Thyroid gland (tissue), 4 donors: ENCODE results near the gene LARGE1.

Experiments
- POLR2A ChIP-seq, 2 donors: fragments of 450-650 bp; IDR thresholded peaks; one replicate each; pipeline ENCODE4 v1.6.1; 2017; ENCODE audit warnings: antibody characterized with exemption in 2 of 2, mild to moderate bottlenecking in 2 of 2, moderate library complexity in 1 of 2
- TF ChIP-seq, protein P1 (sequence below), 6 experiments: fragments of 200-600 bp in 3 of 6; fragments of 450-650 bp in 3 of 6; sonication (generic) in 3 of 6; IDR thresholded peaks; one replicate each; pipeline ENCODE4 v1.5.1; 2016 to 2019; ENCODE audit warnings: antibody characterized with exemption in 6 of 6, mild to moderate bottlenecking in 2 of 6, inconsistent platforms in 1 of 6, moderate library complexity in 1 of 6

DNA sequence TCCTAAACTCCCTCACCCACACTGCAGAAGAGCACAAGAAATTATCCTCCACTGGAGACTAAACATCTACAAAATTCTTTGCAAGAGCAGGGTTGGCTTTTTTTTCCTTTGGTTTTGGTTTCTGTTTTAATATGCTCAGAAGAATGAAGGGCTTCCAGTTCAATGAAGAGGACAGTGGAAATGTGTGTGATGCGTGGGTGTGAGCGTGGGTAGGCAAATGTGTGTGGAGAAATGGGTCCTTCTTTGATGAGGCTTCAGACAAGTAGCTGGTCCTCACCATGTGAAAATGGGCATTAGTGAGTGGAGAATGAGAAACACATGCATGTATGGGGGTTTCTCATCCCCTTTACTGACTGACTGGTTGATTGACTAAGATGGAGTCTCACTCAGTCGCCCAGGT, 598.8 kb downstream of the LARGE1 start:
- TF ChIP-seq, protein P1, sequence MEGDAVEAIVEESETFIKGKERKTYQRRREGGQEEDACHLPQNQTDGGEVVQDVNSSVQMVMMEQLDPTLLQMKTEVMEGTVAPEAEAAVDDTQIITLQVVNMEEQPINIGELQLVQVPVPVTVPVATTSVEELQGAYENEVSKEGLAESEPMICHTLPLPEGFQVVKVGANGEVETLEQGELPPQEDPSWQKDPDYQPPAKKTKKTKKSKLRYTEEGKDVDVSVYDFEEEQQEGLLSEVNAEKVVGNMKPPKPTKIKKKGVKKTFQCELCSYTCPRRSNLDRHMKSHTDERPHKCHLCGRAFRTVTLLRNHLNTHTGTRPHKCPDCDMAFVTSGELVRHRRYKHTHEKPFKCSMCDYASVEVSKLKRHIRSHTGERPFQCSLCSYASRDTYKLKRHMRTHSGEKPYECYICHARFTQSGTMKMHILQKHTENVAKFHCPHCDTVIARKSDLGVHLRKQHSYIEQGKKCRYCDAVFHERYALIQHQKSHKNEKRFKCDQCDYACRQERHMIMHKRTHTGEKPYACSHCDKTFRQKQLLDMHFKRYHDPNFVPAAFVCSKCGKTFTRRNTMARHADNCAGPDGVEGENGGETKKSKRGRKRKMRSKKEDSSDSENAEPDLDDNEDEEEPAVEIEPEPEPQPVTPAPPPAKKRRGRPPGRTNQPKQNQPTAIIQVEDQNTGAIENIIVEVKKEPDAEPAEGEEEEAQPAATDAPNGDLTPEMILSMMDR (IDR thresholded peaks at IDR 0.05) = no peak
- TF ChIP-seq POLR2A (IDR thresholded peaks at IDR 0.05) = no peak
